Islet precursor cell (in vitro differentiated cells): ENCODE data around the gene RPL29.

ENCODE experiments used
- DNase-seq: peaks from one replicate; pipeline ENCODE4 v3.0.0-alpha.2; 2018

Gene RPL29

DNA sequence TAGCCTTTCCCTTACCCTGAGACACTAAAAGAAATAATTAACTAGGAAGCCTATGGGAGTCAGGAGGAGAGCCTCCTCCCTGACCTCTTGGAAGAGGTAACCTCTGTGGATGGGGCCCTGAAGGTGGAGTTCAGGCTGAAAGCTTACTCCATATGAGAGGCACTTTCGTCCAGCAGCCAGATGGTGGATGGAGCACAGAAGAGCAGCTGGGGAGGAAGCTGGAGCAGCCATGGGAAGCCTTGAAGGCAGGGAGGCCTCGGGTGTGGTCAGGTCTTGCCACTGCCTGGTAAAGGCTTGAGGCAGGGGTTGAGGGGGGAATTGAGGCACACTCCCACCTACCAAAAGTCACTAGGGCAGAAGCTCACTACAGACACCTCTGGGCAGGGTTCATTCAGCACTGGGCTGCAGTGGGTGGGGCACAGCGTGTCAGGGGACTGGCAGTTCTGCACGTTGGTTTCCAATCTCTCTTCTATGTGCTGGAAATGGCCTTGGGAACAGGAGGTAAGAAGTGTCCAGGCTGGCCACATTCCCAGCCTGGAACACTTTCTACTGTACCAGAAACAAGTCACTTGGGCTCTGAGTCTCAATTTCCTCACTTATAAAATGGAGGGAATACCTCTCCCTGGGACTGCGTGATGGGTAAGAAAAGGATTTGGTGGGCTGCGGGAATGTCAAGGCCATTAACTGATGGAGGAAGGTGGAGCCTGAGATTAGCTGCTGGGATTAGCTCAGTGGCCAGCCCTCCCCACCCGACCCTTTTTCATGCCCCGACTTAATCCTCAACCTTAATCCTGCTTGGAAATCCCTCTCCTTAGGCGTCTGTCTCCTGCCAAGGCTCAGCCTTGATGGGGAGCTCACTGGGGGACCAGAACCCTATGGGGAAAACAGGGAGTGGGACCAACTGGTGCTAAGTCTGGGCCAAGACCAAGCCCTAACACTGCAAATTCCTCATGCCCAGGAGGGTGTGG lies 33.8 kb downstream of the RPL29 start:
- DNase-seq: no peak

DNA sequence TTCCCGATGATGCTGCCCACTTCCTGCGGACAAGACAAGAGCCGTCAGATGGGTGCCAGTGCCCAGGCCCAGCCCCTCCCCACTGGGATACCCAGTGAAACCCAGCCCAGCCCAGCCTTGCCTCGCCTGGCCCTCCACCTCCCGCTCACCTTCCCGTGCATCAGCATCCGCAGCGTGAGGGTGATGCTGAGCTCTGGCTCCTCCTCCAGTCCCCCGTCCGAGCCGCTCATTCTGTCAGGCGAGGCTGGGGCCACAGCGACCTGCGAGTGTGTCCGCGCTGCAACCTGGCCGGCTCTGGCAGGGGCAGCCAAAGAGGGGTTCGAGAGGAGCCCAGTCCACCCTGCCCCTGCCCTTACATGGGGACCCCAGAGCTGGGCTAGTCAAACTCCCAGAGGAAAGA lies 34.7 kb downstream of the RPL29 start:
- no peak for DNase-seq

DNA sequence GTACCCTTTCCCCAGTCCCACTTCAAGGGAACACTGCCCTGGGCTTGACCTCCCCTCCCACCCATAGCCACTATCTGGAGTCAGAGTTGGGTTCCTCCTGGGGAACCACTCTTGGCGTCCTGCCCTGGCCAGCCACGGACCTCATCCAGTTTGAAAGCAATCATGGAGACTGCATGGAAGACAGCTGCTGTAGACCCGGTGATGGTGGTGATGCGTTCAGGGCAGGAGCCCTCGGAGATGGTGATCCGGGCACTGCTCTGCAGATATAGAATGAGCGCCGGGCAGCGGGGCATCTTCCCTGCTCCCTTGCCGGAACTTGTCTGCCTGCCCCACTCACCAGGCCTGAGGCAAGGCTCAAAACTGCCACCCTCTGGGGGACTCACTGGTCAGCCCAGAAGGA lies 35.3 kb downstream of the RPL29 start:
- no peak for DNase-seq

DNA sequence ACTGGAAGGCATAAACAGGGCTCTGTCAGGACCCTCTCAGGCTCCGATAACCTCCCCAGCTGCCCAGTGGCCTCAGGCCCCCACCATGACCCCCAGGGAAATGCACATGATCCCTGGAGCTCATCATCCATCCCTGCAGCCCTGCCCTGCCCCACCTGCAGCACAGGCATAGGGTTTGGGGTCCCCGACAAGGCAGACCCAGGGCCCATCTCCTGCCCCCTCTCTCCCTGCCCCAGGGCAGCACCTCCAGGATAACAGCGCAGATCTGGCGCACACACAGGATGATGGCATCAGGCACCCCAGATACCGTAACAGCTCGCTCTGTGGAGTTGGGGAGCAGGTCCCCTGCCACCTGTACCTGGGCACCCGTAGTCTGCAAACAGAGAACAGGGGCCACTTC lies 36.0 kb downstream of the RPL29 start:
- DNase-seq: no peak

DNA sequence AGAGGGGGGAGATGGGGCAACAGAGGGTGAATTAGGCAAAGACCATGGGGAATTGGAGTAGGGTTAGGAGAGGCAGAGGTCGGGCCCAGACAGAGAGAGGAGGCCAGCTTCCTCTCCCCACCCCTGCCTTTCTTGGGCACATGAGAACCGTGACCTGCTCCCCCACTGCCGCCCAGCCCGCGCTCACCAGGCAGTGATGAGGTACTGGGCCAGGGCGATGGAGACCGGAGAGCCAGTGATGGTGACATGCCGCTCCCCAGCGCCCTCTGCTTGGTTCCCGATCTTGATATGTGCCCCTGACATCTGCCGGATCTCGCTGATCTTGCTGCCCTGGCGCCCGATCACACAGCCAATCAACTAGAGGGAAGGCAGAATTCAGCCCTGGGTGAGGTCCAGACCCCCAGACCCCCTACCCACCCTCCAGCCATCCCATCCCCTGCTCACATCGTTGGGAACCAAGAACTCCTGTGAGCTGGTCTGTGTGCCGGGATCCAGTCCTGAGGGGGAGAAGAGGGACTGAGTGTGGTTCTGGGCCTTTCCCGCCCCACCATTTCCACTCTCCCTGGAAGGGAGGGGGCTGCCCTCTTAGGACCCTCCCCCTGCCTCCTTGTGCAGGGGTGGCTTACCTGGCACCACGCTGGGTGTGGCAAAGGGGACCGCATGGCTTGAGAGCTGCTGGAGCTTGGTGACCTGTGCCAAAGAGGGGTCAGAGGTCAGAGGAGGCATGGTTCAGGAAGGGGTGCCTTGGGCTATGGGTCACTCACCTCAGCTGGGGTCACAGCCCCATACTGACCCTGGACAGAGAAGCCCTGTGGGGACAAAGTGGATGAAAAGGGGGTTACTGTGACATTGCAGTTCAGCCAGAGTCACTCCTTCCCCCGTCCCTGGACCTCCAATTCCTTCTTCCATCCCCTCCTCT lies 36.8 kb downstream of the RPL29 start:
- DNase-seq: no peak

DNA sequence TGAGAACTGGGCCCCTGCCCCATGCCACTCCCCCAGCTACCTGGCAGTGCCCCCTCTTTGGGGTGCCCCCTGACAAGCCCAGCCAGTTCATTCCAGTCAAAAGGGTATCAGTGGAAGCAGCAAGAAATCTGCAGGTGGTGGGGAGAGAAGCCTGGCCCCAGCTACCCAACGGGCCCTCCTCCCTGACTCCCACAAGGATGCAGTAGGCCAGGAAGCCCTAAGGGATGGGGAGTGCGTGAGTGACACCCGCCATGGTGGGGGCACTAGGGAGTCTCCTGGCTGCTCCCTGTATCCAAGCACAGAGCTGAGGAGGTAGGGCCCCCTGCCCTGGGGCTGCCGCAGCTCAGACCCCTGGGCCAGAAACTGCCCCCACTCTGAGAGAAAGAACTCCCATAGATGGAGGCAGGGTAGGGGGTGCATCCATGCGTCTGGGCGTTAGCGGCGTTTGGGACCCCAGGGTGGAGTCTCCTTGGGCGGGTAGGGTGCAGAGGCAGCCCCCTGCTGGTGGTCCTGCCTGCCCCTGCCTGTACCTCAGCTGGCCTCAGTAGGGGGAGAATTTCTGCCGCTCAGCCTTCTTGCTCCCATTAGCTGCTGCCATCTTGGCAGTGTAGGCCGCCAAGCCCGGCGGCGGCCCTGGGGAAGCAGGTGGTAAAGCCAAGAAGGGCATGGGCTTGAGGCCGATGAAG lies 38.0 kb downstream of the RPL29 start:
- no peak for DNase-seq

DNA sequence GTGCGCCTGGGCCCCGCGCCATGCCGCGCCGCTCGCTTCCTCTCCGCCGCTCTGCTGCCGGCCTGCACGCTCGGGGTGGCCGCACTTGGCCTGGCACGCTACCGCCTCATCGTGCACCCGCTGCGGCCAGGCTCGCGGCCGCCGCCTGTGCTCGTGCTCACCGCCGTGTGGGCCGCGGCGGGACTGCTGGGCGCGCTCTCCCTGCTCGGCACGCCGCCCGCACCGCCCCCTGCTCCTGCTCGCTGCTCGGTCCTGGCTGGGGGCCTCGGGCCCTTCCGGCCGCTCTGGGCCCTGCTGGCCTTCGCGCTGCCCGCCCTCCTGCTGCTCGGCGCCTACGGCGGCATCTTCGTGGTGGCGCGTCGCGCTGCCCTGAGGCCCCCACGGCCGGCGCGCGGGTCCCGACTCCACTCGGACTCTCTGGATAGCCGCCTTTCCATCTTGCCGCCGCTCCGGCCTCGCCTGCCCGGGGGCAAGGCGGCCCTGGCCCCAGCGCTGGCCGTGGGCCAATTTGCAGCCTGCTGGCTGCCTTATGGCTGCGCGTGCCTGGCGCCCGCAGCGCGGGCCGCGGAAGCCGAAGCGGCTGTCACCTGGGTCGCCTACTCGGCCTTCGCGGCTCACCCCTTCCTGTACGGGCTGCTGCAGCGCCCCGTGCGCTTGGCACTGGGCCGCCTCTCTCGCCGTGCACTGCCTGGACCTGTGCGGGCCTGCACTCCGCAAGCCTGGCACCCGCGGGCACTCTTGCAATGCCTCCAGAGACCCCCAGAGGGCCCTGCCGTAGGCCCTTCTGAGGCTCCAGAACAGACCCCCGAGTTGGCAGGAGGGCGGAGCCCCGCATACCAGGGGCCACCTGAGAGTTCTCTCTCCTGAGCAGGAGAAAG lies 39.6 kb downstream of the RPL29 start:
- DNase-seq: peak; percentile 87

DNA sequence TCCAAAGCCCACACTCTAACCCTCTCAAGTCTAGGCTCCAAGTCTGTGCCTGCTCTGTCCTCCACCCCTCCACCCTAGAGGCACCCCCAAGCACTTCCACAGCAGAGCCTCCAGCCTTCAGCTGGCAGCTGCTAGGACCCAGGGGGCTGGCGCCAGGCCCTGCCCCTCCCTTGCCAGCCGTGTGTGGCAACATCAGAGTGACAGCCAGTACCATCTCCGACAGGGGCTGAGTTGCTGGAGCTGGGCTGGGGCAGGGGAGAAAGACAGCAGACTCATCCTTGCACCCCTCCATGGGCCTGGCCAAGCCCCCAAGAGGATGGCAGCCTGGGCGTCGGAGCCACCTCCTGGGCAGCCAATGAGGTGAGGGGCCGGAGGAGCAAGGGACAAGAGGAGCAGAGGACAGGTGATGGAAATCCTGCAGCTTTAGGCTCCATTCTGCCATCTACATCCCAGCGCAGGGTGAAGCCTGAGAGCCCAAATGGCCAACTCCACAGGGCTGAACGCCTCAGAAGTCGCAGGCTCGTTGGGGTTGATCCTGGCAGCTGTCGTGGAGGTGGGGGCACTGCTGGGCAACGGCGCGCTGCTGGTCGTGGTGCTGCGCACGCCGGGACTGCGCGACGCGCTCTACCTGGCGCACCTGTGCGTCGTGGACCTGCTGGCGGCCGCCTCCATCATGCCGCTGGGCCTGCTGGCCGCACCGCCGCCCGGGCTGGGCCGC lies 40.4 kb downstream of the RPL29 start, which contains the start of gene GPR62:
TSS of gene GPR62 (plus strand) at position 207 of the 718 bp plus-strand sequence. CDS start at position 479, 272 bp downstream.
- no peak for DNase-seq

DNA sequence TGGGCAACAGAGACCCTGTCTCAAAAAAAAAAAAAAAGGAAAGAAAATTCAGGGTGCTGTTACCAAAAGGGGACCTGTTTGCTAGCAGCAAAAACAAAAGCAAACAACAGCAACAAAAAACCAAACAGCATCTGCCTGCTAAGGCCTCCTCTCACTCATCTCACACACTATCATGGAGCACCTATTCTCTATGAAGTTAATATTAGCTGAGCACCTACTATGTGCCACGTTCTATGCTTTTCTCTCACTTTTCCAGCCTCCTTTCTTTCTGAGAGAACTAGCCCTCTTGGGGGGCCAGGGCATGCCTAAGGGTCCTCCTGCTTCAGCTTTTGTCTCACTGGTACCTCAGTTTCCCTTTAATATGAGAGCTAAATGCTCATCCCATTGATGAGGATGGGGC lies 41.0 kb downstream of the RPL29 start:
- no peak for DNase-seq

DNA sequence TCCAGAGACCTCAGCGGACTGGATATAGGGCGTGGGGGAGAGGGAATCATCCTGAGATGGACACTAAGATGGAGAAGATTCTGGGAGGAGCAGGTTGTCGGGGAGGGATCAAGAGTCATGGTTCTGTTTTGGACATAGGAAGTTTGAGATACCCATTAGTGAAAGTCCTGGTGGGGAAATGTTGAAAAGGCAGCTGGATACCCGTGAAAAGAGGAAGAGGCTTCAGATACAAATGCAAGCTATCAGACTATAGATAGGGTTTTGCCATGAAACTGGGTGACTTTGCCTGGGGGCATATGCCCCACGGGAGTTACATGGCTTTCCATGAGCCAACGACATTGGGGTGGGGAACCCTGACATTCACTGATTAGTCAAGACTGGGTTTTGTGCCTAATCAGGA lies 41.6 kb downstream of the RPL29 start:
- no peak for DNase-seq

DNA sequence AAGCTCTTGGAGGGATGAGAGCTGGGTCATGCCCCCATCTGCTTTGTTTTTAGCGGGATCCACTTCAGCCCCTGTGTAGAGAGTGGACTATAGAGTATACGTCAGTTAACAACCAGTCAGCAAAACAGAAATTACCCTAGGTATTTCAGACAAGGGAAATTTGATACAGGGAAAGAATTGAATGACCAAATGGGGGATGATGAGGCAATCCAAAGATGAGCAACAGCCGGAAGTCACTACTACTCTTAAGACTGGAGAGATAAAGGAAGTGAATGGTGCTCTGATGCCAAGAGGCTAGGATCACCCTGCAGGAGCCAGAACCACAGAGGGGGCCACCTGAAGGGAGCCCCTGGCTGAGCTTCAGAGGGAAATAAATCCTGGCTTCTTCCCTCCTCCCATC lies 42.2 kb downstream of the RPL29 start:
- no peak for DNase-seq

DNA sequence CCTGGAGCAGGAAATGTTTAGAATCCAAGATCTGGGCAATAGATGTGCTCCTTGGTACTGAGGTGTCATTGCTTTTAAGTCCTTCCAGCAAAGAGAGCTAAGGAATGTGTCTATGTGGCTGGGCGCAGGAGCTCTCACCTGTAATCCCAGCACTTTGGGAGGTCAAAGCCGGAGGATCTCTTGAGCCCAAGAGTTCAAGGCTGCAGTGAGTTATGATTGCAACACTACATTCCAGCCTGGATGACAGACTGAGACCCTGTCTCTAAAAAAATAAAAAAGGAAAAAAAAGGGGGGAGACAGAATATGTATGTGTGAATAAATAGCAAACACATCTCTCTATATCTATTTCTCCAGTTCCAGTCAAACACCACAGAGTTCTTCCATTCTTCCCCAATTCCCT lies 44.8 kb downstream of the RPL29 start:
- no peak for DNase-seq

DNA sequence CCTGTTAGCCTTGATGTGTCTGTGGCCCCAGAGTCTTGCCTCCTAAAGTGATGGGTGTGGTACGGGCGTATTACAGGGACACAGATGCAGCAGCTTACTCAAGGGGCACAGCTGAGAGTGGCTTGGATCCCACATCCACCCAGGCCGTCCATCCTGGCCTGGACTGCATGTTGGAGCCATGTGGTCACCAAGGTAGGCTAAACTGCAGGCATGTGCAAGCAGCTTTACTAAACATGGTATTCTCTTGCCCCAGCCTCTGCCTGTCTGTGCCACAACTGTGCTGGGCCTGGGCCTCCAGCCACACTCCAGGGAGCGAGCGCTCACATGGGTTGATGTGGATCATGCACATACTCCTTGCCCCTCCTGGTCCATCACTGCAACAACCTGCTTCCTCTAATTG lies 46.6 kb downstream of the RPL29 start:
- peak; percentile 32 for DNase-seq

DNA sequence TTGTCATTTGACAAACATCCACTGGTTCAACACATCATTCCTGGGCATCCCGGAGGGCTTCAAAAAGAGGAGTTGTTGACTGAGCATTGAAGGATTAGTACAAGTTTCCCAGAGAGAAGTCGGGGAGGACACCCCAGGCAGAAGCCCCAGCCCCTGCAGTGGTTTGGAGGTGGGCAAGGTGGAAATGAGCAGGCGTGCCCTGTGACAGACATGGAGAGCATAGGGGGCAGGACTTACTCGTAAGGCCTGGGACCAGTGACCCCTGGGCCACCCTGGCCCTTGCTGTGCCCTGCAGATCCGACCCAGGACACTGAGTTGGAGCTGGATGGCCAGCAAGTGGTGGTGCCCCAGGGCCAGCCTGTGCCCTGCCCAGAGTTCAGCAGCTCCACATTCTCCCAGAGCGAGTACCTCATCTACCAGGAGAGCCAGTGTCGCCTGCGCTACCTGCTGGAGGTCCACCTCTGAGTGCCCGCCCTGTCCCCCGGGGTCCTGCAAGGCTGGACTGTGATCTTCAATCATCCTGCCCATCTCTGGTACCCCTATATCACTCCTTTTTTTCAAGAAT lies 47.6 kb downstream of the RPL29 start:
- peak; percentile 46 for DNase-seq

DNA sequence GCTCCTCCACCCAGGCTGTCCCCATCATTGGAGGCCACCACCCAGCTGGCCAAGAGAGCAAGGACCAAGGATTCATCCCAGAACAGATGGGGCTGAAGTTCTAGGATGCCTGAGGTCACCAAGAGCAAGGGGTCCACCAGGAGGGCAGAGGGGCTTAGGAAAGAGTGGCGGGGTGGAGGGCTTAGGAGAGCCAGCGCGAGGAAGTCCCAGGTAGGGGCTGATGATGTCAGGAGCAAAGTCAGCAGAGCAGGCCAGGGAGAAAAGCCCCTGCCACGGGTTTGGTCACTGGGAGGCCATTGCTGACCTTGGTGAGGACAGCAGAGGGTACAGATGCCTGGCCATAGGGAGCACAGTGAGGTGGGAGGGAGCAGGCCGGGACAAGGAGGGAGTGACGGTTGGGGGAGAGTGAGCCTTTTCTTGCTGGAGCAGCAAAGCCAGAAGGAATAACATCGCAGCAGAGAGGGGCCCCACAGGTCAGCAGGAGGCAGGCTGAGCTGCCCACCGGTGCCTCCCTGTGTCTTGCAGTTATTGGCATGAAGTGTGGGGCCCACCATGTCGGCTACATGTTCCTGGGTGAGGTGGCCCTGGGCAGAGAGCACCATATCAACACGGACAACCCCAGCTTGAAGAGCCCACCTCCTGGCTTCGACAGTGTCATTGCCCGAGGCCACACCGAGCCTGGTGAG lies 48.3 kb downstream of the RPL29 start:
- DNase-seq: peak; percentile 49

DNA sequence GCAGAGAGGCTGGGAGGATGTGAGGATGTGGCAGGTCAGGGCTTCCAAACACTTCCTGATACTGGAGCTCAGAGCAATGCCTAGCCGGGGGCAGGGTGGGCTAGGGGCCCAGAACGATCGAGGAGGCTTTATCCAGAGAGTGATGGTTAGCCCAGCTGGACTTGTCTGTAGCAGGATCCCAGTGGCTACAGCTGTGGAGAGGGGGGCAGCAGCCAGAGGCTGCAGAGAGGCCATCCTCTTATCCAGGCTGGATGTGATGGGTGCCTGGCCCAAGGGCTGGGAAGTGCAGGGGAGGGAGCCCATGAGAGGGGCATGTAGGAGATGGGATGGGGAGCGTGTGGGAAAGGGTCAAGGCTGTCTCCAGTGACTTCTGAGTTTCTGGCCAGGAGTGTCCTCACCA lies 48.9 kb downstream of the RPL29 start:
- DNase-seq: peak; percentile 44

DNA sequence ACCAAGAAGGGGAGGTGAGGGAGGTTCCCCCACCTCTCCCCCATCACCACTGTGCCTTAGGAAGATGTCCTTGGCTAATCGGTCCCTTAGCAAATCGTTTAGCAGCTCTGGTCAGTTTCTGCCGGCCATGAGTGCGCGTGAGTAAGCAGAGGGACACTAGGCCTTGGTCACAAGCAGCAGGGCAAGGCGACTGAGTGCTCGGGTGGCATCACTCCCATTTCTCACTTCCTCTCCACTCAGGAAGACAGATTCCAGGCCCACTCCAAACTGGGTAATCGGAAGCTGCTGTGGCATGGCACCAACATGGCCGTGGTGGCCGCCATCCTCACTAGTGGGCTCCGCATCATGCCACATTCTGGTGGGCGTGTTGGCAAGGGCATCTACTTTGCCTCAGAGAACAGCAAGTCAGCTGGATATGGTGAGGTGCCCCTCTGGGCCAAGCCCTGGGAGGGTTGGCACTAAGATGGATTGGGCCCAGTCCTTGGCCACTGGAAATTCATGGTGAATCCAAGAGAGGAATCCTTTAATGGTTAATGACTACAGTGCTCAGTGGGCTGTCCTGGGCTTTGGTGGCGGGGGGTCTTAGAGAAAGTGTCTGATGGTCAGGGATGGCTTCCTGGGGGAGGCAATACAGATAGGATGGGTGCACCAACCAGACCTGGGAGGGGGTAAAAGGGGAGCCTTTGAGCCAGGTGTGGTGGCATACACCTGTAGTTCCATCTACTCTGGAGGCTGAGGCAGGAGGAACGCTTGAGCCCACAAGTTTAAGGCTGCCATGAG lies 49.6 kb downstream of the RPL29 start:
- peak; percentile 32 for DNase-seq

DNA sequence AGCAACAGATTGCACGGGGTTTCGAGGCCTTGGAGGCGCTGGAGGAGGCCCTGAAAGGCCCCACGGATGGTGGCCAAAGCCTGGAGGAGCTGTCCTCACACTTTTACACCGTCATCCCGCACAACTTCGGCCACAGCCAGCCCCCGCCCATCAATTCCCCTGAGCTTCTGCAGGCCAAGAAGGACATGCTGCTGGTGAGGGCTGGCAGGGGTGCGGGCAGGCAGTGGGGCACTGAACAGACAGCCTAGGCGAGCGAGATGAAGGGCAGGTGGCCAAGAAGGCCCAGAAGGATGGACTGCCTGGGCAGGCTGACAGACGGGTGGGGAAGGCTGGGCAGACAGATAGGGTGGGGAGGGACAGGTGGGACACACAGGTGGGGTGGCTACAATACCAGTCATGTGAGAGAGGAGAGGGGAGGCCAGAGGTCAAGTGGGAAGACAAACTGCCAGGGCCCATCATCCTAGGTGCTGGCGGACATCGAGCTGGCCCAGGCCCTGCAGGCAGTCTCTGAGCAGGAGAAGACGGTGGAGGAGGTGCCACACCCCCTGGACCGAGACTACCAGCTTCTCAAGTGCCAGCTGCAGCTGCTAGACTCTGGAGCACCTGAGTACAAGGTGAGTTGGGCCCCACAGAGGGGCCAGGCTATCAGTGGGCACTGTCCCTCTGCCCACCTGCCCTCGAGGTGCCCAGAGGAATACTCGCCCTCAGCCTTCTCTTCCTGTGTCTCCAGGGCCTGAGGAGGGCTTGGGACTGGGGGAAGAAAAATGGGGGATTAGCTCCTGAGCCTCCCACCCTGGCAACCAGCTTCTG lies 50.5 kb downstream of the RPL29 start:
- DNase-seq: peak; percentile 46
